ENCODE measurements around the gene MYH13.

MYH13 gene

DNA sequence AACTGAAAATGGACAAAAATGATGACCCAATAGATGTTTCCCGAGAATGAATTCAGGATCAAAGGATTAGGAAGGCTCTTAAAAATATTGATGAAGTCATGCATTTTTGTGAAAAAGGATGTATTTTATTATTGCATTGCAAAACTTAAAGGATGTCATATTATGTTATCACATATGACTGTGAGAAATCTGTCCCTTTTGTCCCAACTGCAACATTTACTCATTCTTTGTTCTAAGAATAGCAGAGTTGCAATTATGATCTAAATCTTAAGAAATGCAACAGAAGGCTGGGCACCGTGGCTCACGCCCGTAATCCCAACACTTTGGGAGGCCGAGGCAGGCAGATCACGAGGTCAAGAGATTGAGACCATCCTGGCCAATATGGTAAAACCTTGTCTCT lies 13.1 kb upstream of the MYH13 start:
- Histone ChIP-seq H3K4me3 (ENCODE audit: low read length in 2 of 2) (no peak overlapping the region), H3K27ac (ENCODE audit: low read length) (no peak overlapping the region), H3K9ac (ENCODE audit: low read length in 2 of 2) (no peak overlapping the region), H3K36me3 (ENCODE audit: control insufficient read depth in 2 of 2, insufficient read depth in 2 of 2, low read length in 2 of 2) (no peaks in the 10 kb centered on the region), H3K27me3 (ENCODE audit: control insufficient read depth in 1 of 2, insufficient read depth in 2 of 2, low read length in 2 of 2) (no peaks in the 10 kb centered on the region), H3K9me3 (ENCODE audit: control insufficient read depth in 2 of 2, low read length in 2 of 2) (no peaks in the 10 kb centered on the region), H3K4me1 (ENCODE audit: control insufficient read depth, insufficient read depth, low read length) (no peaks in the 10 kb centered on the region)

DNA sequence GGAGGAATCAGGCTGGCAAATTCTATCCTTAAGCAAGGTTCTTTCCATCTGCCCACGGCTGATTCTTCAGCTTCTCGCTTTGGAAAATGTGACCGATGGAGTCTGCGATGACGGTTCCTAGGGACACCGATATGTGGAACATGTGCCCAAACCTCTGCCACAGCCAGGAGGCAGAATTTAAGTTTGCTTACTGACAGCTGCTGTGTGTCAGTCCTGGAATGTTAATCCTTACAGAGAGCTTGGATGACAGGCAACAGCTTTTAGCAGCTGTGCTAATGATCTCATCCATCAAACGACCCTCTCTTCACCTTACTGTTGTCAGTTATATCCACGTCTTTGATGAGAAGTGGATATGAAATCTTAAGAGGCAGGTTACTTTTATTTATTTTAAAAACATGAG lies 11.4 kb upstream of the MYH13 start:
- Histone ChIP-seq H3K27ac (ENCODE audit: low read length) (no peak overlapping the region), H3K9ac (ENCODE audit: low read length in 2 of 2) (no peak overlapping the region), H3K36me3 (ENCODE audit: control insufficient read depth in 2 of 2, insufficient read depth in 2 of 2, low read length in 2 of 2) (no peaks in the 10 kb centered on the region), H3K27me3 (ENCODE audit: control insufficient read depth in 1 of 2, insufficient read depth in 2 of 2, low read length in 2 of 2) (no peaks in the 10 kb centered on the region), H3K4me3 (ENCODE audit: low read length in 2 of 2) (no peak overlapping the region), H3K4me1 (ENCODE audit: control insufficient read depth, insufficient read depth, low read length) (no peaks in the 10 kb centered on the region), H3K9me3 (ENCODE audit: control insufficient read depth in 2 of 2, low read length in 2 of 2) (no peaks in the 10 kb centered on the region)

DNA sequence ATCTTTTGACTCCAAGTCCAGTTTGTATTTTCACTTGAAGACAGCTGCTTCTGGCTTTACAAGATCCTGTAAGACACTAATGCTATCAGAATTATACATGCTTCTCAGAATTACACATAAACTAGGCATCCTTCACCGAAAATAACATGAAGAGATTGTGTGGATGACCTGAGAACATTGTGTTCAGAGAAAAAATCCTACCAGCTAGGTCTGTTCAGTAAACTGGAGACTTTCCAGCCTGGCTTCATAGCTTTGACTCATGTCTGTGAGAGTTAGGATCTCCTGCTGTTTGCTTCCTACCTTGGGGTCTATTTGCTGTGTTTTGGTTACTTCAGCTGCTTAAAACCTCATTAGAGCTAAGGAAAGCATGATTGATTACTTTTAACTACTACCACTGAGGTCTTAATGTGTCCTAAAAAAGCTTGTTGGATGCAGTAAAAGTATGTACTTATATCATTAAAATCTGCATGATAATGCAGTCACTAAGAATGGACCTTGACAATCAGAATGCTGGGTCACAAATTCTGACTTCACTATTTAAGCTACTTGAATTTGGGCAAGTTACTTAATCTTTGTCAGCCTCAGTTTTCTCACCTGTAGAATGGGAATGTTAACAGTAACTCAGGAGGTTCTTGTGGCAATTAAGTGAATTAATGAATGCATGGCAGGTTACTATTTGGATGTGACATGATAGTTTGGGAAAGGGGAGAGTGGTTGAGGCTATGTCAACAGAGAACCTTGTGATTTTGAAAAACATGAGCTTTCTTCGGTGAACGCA lies 8.0 kb upstream of the MYH13 start:
- no peaks in the 10 kb centered on the region for H3K9me3 ChIP-seq (ENCODE audit: control insufficient read depth in 2 of 2, low read length in 2 of 2)
- H3K27ac ChIP-seq (ENCODE audit: low read length) = no peak overlapping the region
- no peak overlapping the region for H3K9ac ChIP-seq (ENCODE audit: low read length in 2 of 2)
- H3K4me1 ChIP-seq (ENCODE audit: control insufficient read depth, insufficient read depth, low read length) = no peaks in the 10 kb centered on the region
- no peaks in the 10 kb centered on the region for H3K27me3 ChIP-seq (ENCODE audit: control insufficient read depth in 1 of 2, insufficient read depth in 2 of 2, low read length in 2 of 2)
- no peak overlapping the region for H3K4me3 ChIP-seq (ENCODE audit: low read length in 2 of 2)
- no peaks in the 10 kb centered on the region for H3K36me3 ChIP-seq (ENCODE audit: control insufficient read depth in 2 of 2, insufficient read depth in 2 of 2, low read length in 2 of 2)

DNA sequence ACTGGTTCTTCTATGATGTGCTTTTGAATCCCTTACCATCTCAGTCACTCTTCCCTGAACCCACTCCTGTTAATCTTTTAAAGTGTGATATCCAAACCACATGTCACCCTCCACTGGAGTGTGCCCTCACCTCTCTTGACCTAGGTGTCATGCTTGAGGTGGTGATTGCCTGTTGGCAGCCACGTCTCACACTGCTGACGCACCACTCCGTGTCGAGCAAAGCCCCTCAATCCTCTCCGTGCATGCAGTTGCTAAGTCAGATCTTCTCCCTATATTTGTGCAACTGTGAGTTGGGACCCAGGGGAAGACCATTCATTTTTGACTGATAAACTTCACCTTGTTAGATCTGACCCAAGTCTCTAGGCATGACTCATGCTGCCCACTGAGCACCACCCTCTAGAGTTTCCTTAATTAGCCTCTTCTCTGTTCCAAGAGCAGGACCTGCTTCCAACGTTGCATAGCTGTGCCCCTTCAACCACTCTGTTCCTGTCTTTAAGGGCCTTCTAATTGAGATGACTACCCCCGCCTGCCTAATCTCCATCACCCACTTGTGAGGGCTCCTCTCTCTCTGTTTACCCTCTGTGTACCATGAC lies 2.7 kb downstream of the MYH13 start:
- Histone ChIP-seq H3K27me3 (ENCODE audit: control insufficient read depth in 1 of 2, insufficient read depth in 2 of 2, low read length in 2 of 2) (peaks cover 0 to 2% of the 10 kb centered on the region in 2 donors), H3K4me1 (ENCODE audit: control insufficient read depth, insufficient read depth, low read length) (no peaks in the 10 kb centered on the region), H3K36me3 (ENCODE audit: control insufficient read depth in 2 of 2, insufficient read depth in 2 of 2, low read length in 2 of 2) (no peaks in the 10 kb centered on the region), H3K27ac (ENCODE audit: low read length) (no peak overlapping the region), H3K9me3 (ENCODE audit: control insufficient read depth in 2 of 2, low read length in 2 of 2) (no peaks in the 10 kb centered on the region), H3K4me3 (ENCODE audit: low read length in 2 of 2) (no peak overlapping the region), H3K9ac (ENCODE audit: low read length in 2 of 2) (no peak overlapping the region)

DNA sequence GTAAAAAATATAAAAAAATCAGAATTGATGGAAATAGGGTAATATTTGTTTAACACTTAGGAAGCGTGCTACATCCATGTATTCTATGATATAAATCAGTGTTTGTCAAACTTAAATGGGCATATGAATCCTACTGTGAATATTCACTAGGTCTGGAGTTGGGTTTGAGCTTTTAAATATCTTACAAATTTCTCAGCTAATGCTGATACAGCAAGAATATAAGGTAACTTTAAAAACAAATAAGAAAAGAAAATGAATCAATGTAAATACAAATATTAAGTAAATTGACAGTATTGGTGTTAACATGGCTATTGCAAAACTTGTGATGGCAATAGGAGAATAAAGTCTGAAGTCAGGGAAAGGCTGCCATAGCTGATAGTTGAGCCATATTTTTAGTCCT lies 3.6 kb downstream of the MYH13 start:
- Histone ChIP-seq H3K36me3 (ENCODE audit: control insufficient read depth in 2 of 2, insufficient read depth in 2 of 2, low read length in 2 of 2) (no peaks in the 10 kb centered on the region), H3K4me3 (ENCODE audit: low read length in 2 of 2) (no peak overlapping the region), H3K27ac (ENCODE audit: low read length) (no peak overlapping the region), H3K27me3 (ENCODE audit: control insufficient read depth in 1 of 2, insufficient read depth in 2 of 2, low read length in 2 of 2) (peaks cover 0 to 2% of the 10 kb centered on the region in 2 donors), H3K4me1 (ENCODE audit: control insufficient read depth, insufficient read depth, low read length) (no peaks in the 10 kb centered on the region), H3K9me3 (ENCODE audit: control insufficient read depth in 2 of 2, low read length in 2 of 2) (no peaks in the 10 kb centered on the region), H3K9ac (ENCODE audit: low read length in 2 of 2) (no peak overlapping the region)

DNA sequence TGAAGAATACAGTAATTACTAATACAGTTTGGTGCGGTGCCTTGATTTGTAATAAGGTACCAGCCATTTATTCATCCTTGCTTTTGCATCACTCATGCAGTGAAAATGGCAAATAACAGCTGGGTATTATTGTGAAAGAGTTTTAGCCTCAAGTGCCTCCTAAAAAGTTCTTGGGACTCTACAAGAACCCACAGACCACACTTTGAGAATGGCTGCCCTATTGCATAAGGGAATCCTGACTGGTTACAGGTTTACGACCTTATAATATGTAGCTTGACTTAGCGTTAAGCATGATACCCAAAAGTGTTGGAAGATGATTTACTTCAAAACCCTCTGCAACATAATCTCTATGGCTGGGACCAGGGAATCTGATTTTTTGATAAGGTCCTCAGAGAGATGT lies 4.2 kb downstream of the MYH13 start:
- Histone ChIP-seq H3K36me3 (ENCODE audit: control insufficient read depth in 2 of 2, insufficient read depth in 2 of 2, low read length in 2 of 2) (no peaks in the 10 kb centered on the region), H3K4me3 (ENCODE audit: low read length in 2 of 2) (no peak overlapping the region), H3K27ac (ENCODE audit: low read length) (no peak overlapping the region), H3K9ac (ENCODE audit: low read length in 2 of 2) (no peak overlapping the region), H3K9me3 (ENCODE audit: control insufficient read depth in 2 of 2, low read length in 2 of 2) (no peaks in the 10 kb centered on the region), H3K4me1 (ENCODE audit: control insufficient read depth, insufficient read depth, low read length) (no peaks in the 10 kb centered on the region), H3K27me3 (ENCODE audit: control insufficient read depth in 1 of 2, insufficient read depth in 2 of 2, low read length in 2 of 2) (peaks cover 0 to 2% of the 10 kb centered on the region in 2 donors)

DNA sequence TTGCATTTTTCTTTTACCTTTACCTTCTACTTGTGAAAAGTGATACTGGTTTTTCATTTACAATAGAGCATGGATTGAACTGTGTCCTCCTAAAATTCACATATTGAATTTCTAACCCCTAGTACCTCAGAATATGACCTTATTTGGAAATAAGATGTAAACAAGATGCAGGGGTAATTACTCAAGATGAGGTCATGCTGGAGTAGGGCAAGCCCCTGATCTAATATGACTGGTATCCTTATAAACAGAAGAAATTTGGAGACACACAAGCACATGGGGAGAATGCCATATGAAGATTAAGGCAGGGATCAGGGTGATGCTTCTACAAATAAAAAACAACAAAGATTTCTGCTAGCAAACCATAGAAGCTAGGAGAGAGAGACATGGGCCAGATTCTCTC lies 12.2 kb downstream of the MYH13 start:
- H3K4me3 ChIP-seq (ENCODE audit: low read length in 2 of 2) = no peak overlapping the region

DNA sequence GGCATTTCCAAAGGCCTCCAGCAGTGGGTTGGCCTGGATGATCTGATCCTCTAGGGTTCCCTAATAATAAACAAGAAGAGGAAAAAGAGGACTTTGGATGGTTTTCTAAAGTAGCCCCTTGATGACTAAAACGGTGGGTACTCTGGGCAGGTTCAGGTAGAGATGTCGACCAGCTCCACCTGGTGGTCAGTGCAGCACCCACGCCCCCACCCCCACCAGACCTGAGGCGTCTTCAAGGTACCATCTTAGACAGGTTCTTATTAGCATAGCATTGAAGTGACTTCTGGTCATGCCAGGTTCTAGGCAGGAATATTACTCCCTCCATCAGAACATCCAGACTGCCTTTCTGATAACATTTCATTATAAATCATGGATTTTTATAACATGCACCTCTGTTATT lies 15.0 kb downstream of the MYH13 start:
- H3K9me3 ChIP-seq (ENCODE audit: control insufficient read depth in 2 of 2, low read length in 2 of 2) = no peaks in the 10 kb centered on the region
- H3K36me3 ChIP-seq (ENCODE audit: control insufficient read depth in 2 of 2, insufficient read depth in 2 of 2, low read length in 2 of 2) = no peaks in the 10 kb centered on the region
- H3K27me3 ChIP-seq (ENCODE audit: control insufficient read depth in 1 of 2, insufficient read depth in 2 of 2, low read length in 2 of 2) = peaks cover 0 to 3% of the 10 kb centered on the region in 2 donors
- no peak overlapping the region for H3K9ac ChIP-seq (ENCODE audit: low read length in 2 of 2)
- H3K27ac ChIP-seq (ENCODE audit: low read length) = no peak overlapping the region
- no peaks in the 10 kb centered on the region for H3K4me1 ChIP-seq (ENCODE audit: control insufficient read depth, insufficient read depth, low read length)
- no peak overlapping the region for H3K4me3 ChIP-seq (ENCODE audit: low read length in 2 of 2)

More for the DNA sequence above, 12.2 kb downstream of the MYH13 start:
- Histone ChIP-seq H3K9ac (ENCODE audit: low read length in 2 of 2) (no peak overlapping the region), H3K9me3 (ENCODE audit: control insufficient read depth in 2 of 2, low read length in 2 of 2) (no peaks in the 10 kb centered on the region), H3K27ac (ENCODE audit: low read length) (no peak overlapping the region), H3K27me3 (ENCODE audit: control insufficient read depth in 1 of 2, insufficient read depth in 2 of 2, low read length in 2 of 2) (peaks cover 0 to 3% of the 10 kb centered on the region in 2 donors), H3K36me3 (ENCODE audit: control insufficient read depth in 2 of 2, insufficient read depth in 2 of 2, low read length in 2 of 2) (no peaks in the 10 kb centered on the region), H3K4me1 (ENCODE audit: control insufficient read depth, insufficient read depth, low read length) (no peaks in the 10 kb centered on the region)

DNA sequence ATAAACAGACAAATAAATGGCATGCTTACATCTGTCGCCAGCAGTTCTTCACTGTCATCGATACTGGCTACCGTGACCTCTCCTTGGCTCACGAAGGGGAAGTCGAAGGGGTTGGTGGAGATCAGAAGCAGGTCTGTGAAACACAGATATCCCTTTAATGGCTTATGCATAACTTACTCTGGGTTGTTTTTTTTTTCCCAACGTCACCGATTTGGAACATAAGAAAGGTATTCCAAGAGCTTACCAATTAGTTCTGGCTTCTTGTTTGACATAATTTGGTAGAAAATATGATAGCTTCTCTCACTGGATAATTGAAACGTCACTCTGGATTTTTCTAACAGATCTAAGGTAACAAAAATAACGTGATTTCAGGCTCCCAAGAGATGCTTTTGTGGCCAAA lies 18.2 kb downstream of the MYH13 start:
- H3K27me3 ChIP-seq (ENCODE audit: control insufficient read depth in 1 of 2, insufficient read depth in 2 of 2, low read length in 2 of 2) = peaks cover 0 to under 1% of the 10 kb centered on the region in 2 donors
- no peaks in the 10 kb centered on the region for H3K9me3 ChIP-seq (ENCODE audit: control insufficient read depth in 2 of 2, low read length in 2 of 2)
- no peak overlapping the region for H3K9ac ChIP-seq (ENCODE audit: low read length in 2 of 2)
- no peaks in the 10 kb centered on the region for H3K36me3 ChIP-seq (ENCODE audit: control insufficient read depth in 2 of 2, insufficient read depth in 2 of 2, low read length in 2 of 2)
- H3K4me3 ChIP-seq (ENCODE audit: low read length in 2 of 2) = no peak overlapping the region
- H3K27ac ChIP-seq (ENCODE audit: low read length) = no peak overlapping the region
- no peaks in the 10 kb centered on the region for H3K4me1 ChIP-seq (ENCODE audit: control insufficient read depth, insufficient read depth, low read length)

DNA sequence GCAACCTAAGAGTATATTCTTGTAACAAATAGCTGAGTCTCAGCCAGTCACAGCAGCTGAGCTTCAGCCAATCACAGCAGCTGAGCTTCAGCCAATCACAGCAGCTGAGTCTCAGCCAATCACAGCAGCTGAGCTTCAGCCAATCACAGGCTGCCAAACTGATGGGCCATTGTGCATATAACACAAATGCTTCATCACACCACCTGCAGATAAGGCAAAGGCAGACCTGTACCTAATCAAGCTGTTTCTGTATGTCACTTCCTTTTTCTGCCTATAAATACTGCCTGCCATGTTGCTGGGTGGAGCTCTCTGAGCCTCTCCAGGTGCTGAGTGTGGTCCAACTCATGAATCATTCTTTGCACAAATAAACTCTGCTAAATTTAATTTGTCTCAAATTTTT lies 19.9 kb downstream of the MYH13 start:
- no peaks in the 10 kb centered on the region for H3K36me3 ChIP-seq (ENCODE audit: control insufficient read depth in 2 of 2, insufficient read depth in 2 of 2, low read length in 2 of 2)
- no peak overlapping the region for H3K4me3 ChIP-seq (ENCODE audit: low read length in 2 of 2)
- no peaks in the 10 kb centered on the region for H3K4me1 ChIP-seq (ENCODE audit: control insufficient read depth, insufficient read depth, low read length)
- H3K9ac ChIP-seq (ENCODE audit: low read length in 2 of 2) = no peak overlapping the region
- no peaks in the 10 kb centered on the region for H3K9me3 ChIP-seq (ENCODE audit: control insufficient read depth in 2 of 2, low read length in 2 of 2)
- no peaks in the 10 kb centered on the region for H3K27me3 ChIP-seq (ENCODE audit: control insufficient read depth in 1 of 2, insufficient read depth in 2 of 2, low read length in 2 of 2)
- no peak overlapping the region for H3K27ac ChIP-seq (ENCODE audit: low read length)

DNA sequence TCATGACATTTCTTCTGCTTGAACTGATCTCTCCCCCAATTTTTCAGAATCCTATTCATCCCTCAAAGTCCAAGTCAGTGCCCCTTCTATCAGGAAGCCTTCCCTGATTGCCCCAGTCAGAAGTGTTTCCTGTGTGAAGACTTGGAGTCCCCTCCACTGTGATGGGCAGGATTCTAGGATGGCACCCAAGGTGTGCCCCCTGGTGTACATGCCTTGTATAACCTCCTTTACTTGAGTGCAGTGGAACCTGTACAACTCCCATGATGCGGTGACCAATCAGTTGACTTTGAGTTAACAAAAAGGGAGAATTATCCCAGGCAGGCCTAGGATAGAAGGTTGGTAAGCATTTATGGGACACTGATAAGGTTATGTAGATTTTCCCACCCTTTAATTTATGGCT lies 23.4 kb downstream of the MYH13 start:
- H3K9ac ChIP-seq (ENCODE audit: low read length in 2 of 2) = no peak overlapping the region
- H3K4me3 ChIP-seq (ENCODE audit: low read length in 2 of 2) = no peak overlapping the region
- H3K4me1 ChIP-seq (ENCODE audit: control insufficient read depth, insufficient read depth, low read length) = no peaks in the 10 kb centered on the region
- no peaks in the 10 kb centered on the region for H3K9me3 ChIP-seq (ENCODE audit: control insufficient read depth in 2 of 2, low read length in 2 of 2)
- no peaks in the 10 kb centered on the region for H3K27me3 ChIP-seq (ENCODE audit: control insufficient read depth in 1 of 2, insufficient read depth in 2 of 2, low read length in 2 of 2)
- H3K36me3 ChIP-seq (ENCODE audit: control insufficient read depth in 2 of 2, insufficient read depth in 2 of 2, low read length in 2 of 2) = no peaks in the 10 kb centered on the region
- H3K27ac ChIP-seq (ENCODE audit: low read length) = no peak overlapping the region

Measured in stomach smooth muscle (tissue), 2 donors.